GM12874 (cell line): ENCODE measurements around the gene HMGCS2.

Source experiments
- TF ChIP-seq, protein P1 (sequence below): IDR thresholded peaks from 2 replicates; pipeline ENCODE4 v1.5.1; 2011; ENCODE audit warnings: low read depth, mild to moderate bottlenecking, control low read depth, low read length, moderate library complexity; ENCODE audit not compliant: insufficient read depth

The HMGCS2 gene

DNA sequence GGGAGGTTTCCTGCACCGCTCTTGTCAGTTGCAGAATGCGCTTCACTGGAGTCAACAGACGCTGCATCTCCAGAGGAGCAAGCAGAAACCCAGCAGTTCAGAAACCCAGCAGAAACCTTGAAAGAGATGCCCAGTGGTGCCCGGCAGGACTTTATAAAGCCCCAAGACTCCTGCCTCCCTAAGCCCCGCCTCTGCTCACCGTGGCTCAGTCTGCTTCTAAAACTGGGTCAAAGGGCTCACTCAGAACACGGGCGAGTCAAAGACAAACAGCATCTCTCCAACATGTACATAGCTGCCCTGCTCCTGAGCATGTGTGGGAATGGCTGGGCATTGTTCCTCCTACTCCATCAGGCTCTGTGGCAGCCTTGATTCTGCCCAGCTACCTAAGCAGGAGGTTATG, at the start of gene HMGCS2:
HMGCS2 (minus strand) TSS at position 128 of the 400 bp plus-strand sequence; CDS start at position 67, 61 bp downstream.
- TF ChIP-seq, protein P1, sequence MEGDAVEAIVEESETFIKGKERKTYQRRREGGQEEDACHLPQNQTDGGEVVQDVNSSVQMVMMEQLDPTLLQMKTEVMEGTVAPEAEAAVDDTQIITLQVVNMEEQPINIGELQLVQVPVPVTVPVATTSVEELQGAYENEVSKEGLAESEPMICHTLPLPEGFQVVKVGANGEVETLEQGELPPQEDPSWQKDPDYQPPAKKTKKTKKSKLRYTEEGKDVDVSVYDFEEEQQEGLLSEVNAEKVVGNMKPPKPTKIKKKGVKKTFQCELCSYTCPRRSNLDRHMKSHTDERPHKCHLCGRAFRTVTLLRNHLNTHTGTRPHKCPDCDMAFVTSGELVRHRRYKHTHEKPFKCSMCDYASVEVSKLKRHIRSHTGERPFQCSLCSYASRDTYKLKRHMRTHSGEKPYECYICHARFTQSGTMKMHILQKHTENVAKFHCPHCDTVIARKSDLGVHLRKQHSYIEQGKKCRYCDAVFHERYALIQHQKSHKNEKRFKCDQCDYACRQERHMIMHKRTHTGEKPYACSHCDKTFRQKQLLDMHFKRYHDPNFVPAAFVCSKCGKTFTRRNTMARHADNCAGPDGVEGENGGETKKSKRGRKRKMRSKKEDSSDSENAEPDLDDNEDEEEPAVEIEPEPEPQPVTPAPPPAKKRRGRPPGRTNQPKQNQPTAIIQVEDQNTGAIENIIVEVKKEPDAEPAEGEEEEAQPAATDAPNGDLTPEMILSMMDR, result no peak

DNA sequence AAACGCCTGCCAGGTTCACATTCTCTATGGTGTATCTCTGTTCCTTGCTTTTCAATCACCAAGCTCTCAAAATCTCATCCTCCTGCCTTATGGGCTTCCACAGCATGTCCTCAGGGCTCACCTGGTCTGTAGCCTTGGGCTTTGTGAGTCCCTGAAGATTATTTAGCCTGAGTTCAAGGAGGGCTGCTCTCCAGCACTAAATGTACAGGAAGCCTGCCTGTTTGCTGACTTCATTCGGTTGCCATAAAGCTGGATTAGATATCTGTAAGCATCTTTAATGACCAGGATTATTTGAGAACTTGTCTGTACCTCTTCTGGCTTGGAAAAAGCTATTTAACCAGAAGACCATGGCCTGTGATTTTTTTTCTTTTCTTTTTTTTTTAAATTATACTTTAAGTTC, 49.5 kb upstream of the HMGCS2 start:
- TF ChIP-seq, protein P1, result no peak

DNA sequence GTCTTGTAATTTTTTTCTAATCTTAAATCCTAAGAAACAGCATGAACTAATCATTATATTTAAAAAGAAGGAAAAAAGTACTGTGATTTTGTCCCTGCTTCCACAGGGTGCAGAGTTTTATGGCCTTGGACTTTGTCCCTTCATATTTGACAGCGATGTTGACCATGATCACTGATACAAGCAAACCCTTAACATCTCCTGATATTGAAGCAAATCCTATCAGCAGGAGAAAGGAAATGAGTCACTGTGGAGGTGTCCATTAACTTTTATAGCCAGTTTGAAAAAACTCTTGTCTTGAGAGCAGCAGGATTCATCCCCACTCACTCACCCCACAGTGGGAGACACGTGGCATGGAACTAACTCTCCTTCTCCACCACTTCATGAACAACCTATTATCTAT, 47.7 kb upstream of the HMGCS2 start:
- TF ChIP-seq, protein P1, result no peak

DNA sequence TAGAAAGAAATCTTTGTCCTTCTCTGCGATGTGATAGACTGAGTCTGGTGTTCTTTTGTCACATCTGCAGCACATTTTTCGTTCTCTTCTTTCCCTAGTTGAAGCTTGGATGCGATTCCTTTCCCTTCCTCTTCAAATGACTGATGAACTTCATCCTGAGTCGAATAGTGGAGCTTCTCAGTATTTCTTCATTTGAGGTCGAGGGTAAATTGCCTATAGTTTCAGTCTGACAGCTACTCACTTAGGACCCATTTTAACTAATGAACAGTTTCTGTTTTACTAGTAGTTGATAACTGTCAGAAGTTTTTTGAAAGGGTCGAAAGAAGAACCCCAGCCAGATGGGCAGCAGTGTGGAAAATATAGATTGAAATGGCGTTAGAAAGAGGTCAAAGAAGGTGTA, 47.2 kb upstream of the HMGCS2 start:
- TF ChIP-seq, protein P1, result no peak

DNA sequence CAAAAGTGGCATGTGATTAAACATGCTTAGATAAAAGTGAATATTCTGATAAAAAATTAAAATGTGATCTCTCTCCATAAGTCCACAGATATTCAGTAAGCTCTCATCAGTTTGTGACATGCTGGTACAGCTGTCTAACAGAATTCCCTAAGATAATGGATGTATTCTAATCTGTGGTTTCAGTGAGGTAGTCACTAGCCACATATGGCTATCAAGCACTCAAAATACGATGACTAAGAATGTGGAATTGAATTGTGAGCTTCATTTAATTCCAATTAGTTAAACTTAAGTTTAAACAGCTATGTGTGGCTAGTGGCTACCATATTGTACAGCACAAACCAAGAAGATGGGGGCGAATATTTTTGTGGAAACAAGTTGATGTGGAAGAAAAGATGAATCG, 46.7 kb upstream of the HMGCS2 start:
- TF ChIP-seq, protein P1, result no peak

DNA sequence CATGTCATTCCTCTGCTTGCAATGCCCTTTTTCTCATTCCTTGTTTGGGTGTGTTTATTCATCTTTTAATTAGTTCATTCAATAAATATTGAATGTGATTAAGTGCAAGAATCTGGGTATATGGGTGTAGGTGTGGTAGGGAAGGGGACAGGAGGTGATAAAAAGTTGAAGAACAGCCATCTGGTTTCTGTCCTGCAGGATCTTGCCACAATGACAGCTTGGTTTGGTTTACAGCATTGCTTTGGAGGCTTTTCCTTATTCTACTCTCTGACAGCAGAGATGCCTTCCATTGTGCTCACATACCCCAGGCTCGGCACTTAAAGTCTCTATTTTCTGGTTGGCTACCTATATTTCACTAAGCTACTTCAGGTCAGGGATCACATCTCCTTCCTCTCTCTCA, 45.6 kb upstream of the HMGCS2 start:
- TF ChIP-seq, protein P1, result no peak

DNA sequence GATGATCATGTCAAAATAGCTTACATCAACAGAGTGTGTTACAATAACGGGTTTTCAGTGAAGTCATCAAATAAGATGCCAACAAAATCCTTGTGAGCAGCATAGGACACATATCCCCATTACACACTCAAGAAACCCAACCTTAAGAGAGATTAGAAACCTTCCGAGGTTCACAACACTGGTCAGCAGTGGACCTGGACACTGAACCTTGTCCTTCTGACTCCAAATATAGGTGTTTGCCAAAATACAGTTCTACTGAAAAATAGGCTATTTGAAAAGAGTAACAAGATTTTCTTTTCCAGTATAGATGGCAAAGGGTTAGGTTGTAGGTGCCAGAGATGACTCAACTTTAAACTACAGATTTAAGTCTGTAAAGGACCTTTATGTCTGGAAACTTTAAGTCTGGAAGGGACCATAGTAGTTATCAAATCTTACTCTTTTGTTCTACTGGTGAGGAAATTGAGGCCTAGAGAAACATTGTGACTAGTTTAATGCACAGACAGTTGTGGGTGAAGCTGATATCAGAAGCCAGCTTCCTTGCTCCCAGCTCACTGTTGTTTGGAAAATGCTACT, 43.4 kb upstream of the HMGCS2 start:
- TF ChIP-seq, protein P1, result no peak

DNA sequence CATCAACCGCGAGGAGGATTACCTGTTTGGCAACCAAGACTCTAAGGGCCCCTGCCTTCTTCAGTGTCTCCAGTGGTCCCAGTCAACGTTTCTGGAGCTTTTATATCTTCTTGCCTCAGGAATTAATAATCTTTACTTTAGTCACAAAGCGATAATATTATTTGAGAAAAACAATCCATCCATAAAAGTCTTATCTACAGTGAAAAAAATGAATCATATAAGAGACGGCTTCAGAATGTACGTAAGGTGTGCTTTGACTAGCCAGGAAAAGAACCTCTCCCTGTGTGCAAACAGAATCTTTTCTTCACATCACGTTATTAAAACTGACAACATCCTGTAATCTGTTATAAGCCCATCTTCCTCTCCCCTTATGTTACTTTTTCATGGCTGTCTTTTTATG, 42.7 kb upstream of the HMGCS2 start, which contains the start of gene REG4:
REG4 (minus strand) TSS at position 74 of the 400 bp plus-strand sequence. CDS start 2,691 bp downstream, outside the sequence.
- TF ChIP-seq, protein P1, result no peak
